ENCODE data around the gene VAT1L. TPM values are rescaled to one million over a fixed set of nuclear protein-coding genes. Genes with fewer than 3 reads are reported as not detected.

Gene VAT1L
- total and polyA plus RNA-seq, 2 donors (not counting 1 experiment from before 2014, with no cell fraction given) = not detected

GRCh38 chr16:78022347-78023060 is 234.1 kb downstream of the VAT1L start, which contains the start of gene CLEC3A:
TSS of gene CLEC3A (plus strand) at chr16:78022548. CDS start at chr16:78022627, 79 bp downstream.
- WGBS (ENCODE audit: insufficient coverage) = 66% methylated on average over 4 of the region's 5 CpGs
- ATAC-seq (ENCODE audit: low read depth) (no peak), DNase-seq (no peak)
- POLR2A ChIA-PET = no interaction called here
- no peak for TF ChIP-seq EZH2 (IDR thresholded peaks at IDR 0.05; ENCODE audit: borderline replicate concordance, insufficient read depth, low read depth, low read length, poor library complexity, severe bottlenecking)
- TF ChIP-seq CTCF (IDR thresholded peaks at IDR 0.05) = no peak
- Mint-ChIP-seq H3K4me3 (no peak within 1 kb of the TSS), H3K27me3 (peaks cover 14% of the 10 kb centered on the region), H3K9me3 (ENCODE audit: insufficient read depth) (no peaks in the 10 kb centered on the region), H3K27ac (no peak within 1 kb of the TSS), H3K4me1 (no peaks in the 10 kb centered on the region)
- Histone ChIP-seq H3K9ac (ENCODE audit: low read length) (no peak within 1 kb of the TSS), H3K4me1 (ENCODE audit: control insufficient read depth in 2 of 2, insufficient read depth in 2 of 2, low read length in 2 of 2) (no peaks in the 10 kb centered on the region), H3K9me3 (ENCODE audit: control extremely low read depth in 1 of 3, control insufficient read depth in 2 of 3, insufficient read depth in 1 of 3, low read length in 2 of 3) (no peaks in the 10 kb centered on the region), H2AFZ (ENCODE audit: insufficient read depth, low read depth, low read length, poor library complexity, severe bottlenecking) (no peak within 1 kb of the TSS), H3K27ac (ENCODE audit: low read length in 2 of 2) (no peak within 1 kb of the TSS), H4K20me1 (ENCODE audit: control insufficient read depth, insufficient read depth, low read length, poor library complexity, severe bottlenecking) (no peaks in the 10 kb centered on the region), H3K79me2 (ENCODE audit: control insufficient read depth, insufficient read depth, low read length) (no peaks in the 10 kb centered on the region), H3K36me3 (replicated peaks in 1 of 2; ENCODE audit: control extremely low read depth in 1 of 2, control insufficient read depth in 1 of 2, extremely low read depth in 1 of 2, insufficient read depth in 2 of 2, low read length in 1 of 2) (no peaks in the 10 kb centered on the region), H3K27me3 (replicated peaks in 1 of 4; ENCODE audit: control extremely low read depth in 1 of 4, control insufficient read depth in 3 of 4, insufficient read depth in 4 of 4, low read length in 3 of 4) (peaks cover 0 to 5% (median 0%) of the 10 kb centered on the region in 4 experiments), H3K4me3 (ENCODE audit: control extremely low read depth in 1 of 5, extremely low read depth in 1 of 5, insufficient read depth in 1 of 5, low read depth in 2 of 5, low read length in 4 of 5) (no peak within 1 kb of the TSS), H3K4me2 (replicated peaks; ENCODE audit: low read depth, low read length, poor library complexity, severe bottlenecking) (no peak within 1 kb of the TSS)
- intact Hi-C loops (cut with micrococcal nuclease) = no loop called here
- CTCF ChIA-PET = no interaction called here

- ATAC-seq (ENCODE audit: low read depth) (no peak), DNase-seq (no peak)
- POLR2A ChIA-PET = no interaction called here
- 94% methylated on average over 2 of the region's 5 CpGs for whole genome bisulfite sequencing (ENCODE audit: insufficient coverage)
- intact Hi-C loops (cut with micrococcal nuclease) = no loop called here
- Mint-ChIP-seq H3K27me3 (peaks cover 13% of the 10 kb centered on the region), H3K27ac (no peak overlapping the region), H3K4me3 (no peak overlapping the region), H3K4me1 (no peaks in the 10 kb centered on the region), H3K9me3 (ENCODE audit: insufficient read depth) (no peaks in the 10 kb centered on the region)
- H3K4me3 ChIP-seq (ENCODE audit: control extremely low read depth in 1 of 5, extremely low read depth in 1 of 5, insufficient read depth in 1 of 5, low read depth in 2 of 5, low read length in 4 of 5) = no peak overlapping the region
- no peaks in the 10 kb centered on the region for H3K4me1 ChIP-seq (ENCODE audit: control insufficient read depth in 2 of 2, insufficient read depth in 2 of 2, low read length in 2 of 2)
- peaks cover 0 to 5% (median 0%) of the 10 kb centered on the region in 4 experiments for H3K27me3 ChIP-seq (replicated peaks in 1 of 4; ENCODE audit: control extremely low read depth in 1 of 4, control insufficient read depth in 3 of 4, insufficient read depth in 4 of 4, low read length in 3 of 4)
- CTCF ChIA-PET = no interaction called here
- H3K79me2 ChIP-seq (ENCODE audit: control insufficient read depth, insufficient read depth, low read length) = no peaks in the 10 kb centered on the region
- H2AFZ ChIP-seq (ENCODE audit: insufficient read depth, low read depth, low read length, poor library complexity, severe bottlenecking) = no peak overlapping the region
- H3K9me3 ChIP-seq (ENCODE audit: control extremely low read depth in 1 of 3, control insufficient read depth in 2 of 3, insufficient read depth in 1 of 3, low read length in 2 of 3) = no peaks in the 10 kb centered on the region
- H3K27ac ChIP-seq (ENCODE audit: low read length in 2 of 2) = no peak overlapping the region
- TF ChIP-seq EZH2 (IDR thresholded peaks at IDR 0.05; ENCODE audit: borderline replicate concordance, insufficient read depth, low read depth, low read length, poor library complexity, severe bottlenecking) (no peak), CTCF (IDR thresholded peaks at IDR 0.05) (no peak)
- no peak overlapping the region for H3K9ac ChIP-seq (ENCODE audit: low read length)
- no peak overlapping the region for H3K4me2 ChIP-seq (replicated peaks; ENCODE audit: low read depth, low read length, poor library complexity, severe bottlenecking)
- H3K36me3 ChIP-seq (replicated peaks in 1 of 2; ENCODE audit: control extremely low read depth in 1 of 2, control insufficient read depth in 1 of 2, extremely low read depth in 1 of 2, insufficient read depth in 2 of 2, low read length in 1 of 2) = no peaks in the 10 kb centered on the region
- H4K20me1 ChIP-seq (ENCODE audit: control insufficient read depth, insufficient read depth, low read length, poor library complexity, severe bottlenecking) = no peaks in the 10 kb centered on the region
Measured at GRCh38 chr16:78024159-78024558, 235.8 kb downstream of the VAT1L start.

Measured in B cell (primary cell).